CD4-positive, alpha-beta T cell treated with Interferon gamma for 1 hour (primary cell): Measurements from ENCODE around the gene SMCHD1.

Experiments
- DNase-seq: peaks from one replicate; pipeline ENCODE4 v3.0.0-alpha.2; 2020

The SMCHD1 gene

GRCh38 chr18:2655178-2655953 lies at the start of gene SMCHD1:
SMCHD1 (plus strand) TSS chr18:2655726; CDS start chr18:2656076, 350 bp downstream.
- DNase-seq = peak; percentile 92

- no peak for DNase-seq
Observed at GRCh38 chr18:2606335-2606734, 49.2 kb upstream of the SMCHD1 start.

DNA sequence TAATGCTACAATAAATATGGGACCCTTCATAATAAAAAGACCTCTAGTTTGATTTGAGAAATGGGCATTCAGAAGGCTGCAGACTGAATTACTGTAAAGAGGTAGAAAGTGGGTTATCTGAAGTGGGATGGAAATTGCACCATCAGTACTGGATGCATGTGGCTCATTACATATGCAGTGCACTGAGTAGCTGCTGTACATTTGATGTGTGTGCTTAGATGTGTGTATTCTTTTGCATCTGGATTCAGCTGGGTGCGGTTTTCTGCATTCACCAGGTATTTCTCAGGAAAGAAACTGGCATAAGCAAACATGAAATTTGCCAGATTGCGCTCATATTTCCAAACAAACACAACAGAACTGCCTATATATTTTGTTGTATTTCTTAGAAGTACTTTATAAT lies 45.9 kb upstream of the SMCHD1 start:
- DNase-seq = no peak

- no peak for DNase-seq
Observed at GRCh38 chr18:2610549-2610948, 45.0 kb upstream of the SMCHD1 start.

DNA sequence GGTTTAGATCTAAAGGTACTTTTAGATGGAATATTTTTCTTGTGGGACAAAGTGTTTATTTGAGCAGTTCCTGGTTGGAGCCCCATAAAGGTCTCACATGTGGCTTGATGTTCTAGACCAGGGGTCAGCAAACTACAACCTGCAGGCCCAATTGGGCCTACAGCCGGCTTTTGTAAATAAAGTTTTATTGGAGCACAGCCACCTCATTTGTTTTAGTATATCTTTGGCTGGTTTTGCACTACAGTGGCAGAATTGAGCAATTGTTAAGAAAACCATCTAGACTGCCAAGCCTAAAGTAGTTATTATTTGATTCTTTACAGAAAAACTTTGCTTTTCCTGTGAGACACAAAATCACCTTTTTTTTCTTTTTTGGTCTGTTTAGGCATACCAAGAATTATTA lies 42.5 kb upstream of the SMCHD1 start:
- no peak for DNase-seq

GRCh38 chr18:2617401-2617998 lies 38.0 kb upstream of the SMCHD1 start:
- DNase-seq = no peak

- DNase-seq = no peak
Observed at GRCh38 chr18:2618009-2618408, 37.5 kb upstream of the SMCHD1 start.

GRCh38 chr18:2625217-2625616 lies 30.3 kb upstream of the SMCHD1 start:
- DNase-seq = no peak

DNA sequence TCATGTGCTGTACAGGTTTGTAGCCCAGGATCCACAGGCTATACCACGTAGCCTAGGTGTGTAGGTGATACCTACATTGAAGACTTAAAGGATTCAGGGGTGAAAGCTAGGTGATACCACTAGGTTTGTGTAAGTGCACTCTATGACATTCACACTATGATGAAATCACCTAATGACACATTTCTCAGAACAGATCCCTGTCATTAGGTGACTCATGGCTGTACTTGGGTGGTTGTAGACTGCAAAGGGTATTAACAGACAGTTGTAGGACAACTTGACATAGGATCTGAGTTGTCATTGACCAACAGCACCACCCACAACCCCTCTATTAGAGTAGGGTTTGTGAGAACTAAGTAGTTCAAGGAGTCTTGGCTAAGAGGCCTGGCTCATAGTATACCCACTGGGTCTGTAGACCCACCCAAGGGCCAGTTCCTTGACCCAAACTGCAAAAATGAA lies 27.7 kb upstream of the SMCHD1 start:
- no peak for DNase-seq

- no peak for DNase-seq
Observed at GRCh38 chr18:2629003-2629402, 26.5 kb upstream of the SMCHD1 start.

DNA sequence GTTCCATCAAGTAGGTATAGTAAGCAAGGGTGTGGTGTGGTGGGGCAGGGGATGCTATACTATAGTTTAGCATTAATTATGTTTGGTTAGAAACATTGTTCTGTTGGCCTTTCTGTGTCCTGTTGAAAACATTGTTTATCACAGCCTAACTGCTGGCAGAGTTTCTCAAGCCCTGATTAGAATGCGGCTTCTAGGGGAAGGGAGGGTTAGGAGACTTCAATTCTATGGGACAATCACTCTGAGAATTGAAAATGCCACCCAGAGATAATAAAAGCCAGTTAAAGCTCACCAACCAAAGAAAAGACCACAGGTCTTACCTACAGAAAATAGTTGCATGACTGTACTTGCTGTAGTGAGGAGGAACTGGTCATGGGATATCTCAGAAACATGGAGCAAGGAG lies 19.9 kb upstream of the SMCHD1 start:
- no peak for DNase-seq

- DNase-seq = no peak
Observed at GRCh38 chr18:2636126-2636631, 19.3 kb upstream of the SMCHD1 start.

GRCh38 chr18:2641638-2642037 lies 13.9 kb upstream of the SMCHD1 start:
- DNase-seq = no peak

DNA sequence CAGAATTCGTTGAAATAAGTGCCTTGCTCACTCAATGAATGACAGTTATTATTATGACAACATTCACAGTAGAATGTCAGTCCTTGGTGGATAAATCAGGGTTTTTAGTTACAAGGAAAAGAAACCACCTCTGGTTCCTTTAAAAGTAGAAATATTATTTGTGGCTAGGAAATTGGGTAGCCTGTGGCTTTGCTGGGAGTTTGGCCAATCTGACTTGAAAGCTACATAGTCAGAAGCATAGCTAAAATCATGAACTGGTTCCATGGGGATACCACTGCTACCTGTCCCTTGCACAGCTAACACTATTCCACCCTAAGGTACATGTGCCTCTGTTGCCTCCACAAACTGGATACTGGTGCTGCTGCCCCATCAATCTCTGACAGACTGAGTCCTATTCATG lies 12.8 kb upstream of the SMCHD1 start:
- DNase-seq = no peak

GRCh38 chr18:2644535-2644934 lies 11.0 kb upstream of the SMCHD1 start:
- no peak for DNase-seq

DNA sequence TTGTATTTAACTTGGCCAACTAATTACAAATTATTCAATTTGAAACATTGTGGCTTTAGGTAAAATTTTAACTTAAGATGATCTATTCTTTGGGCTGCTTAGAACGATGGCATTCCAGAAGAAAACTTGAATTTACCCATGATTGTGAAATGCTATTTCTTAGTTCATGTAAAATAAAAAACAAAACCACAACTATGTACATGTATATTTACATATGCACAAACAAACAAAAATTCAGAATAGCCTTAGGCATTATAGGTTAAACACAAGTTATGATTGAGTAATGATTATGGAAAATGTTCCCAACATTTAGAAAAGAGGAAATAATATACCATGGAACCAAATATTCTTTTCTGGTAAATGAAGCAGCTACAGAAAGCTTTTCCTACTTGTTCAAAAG lies 3.5 kb upstream of the SMCHD1 start:
- no peak for DNase-seq

DNA sequence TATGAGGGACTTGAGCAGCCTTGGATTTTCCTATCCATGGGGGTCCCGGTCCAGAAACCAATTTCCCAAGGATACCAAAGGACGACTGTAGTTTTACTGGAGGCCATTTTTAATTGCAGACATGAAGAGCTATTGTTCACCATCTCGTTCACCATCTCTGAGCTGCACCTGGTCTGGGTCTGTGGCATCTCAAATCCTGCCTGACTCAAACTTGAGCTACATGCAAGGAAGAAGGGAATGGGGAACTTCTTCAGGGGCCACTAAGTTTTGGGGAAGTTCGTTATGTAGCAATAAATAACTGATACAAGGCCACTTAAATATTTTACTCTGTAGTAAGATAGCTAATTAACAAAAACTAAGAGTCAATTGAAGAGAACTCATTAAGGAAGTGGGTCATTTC lies 2.1 kb upstream of the SMCHD1 start:
- DNase-seq = peak; percentile 32

DNA sequence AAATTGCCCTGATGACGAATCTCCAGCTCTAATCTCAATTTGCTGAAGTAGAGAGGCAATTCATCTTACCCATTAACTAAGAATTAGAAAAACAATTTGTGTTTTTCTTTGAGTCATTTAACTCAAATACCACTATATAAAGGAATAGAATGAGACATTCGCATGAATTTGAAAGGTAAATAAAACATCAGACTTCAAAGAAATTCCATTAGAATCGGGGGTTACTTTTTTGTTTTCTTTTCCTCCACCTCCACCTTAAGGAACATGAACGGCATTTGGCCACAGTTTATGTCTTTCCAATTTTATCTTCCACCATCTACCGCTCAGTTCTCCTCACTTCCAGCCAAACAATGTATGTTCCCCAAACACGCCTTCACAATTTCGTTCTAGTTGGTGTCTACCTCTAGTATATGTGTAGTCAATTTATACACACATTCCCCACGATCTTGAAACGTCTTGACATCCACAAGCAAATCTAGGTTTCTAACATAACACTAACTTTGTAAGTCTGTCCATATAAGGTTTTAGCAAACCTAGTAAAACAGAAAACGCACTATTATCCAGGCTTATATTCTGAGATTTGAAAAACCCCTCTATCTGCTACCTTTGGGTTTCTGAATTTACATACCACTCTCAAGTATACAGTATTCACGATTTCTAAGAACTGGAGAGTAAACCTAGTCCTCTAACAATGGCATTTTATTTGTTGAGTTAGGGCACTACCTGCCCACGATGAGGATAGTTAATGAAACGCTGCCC lies 1.2 kb upstream of the SMCHD1 start:
- no peak for DNase-seq

DNA sequence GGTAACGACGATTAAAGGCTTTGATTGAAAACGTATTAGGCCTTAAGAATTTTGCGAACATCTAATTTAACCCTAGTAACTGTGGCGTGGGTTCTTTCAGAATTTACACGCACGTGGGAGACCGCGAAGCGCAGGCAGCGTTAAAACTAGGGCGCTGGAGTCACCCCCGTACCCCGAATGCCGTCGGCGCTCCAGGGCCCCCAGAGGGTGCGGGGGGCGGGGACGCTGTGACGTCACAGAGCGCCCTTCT lies 673 bp upstream of the SMCHD1 start:
- peak; percentile 89 for DNase-seq

DNA sequence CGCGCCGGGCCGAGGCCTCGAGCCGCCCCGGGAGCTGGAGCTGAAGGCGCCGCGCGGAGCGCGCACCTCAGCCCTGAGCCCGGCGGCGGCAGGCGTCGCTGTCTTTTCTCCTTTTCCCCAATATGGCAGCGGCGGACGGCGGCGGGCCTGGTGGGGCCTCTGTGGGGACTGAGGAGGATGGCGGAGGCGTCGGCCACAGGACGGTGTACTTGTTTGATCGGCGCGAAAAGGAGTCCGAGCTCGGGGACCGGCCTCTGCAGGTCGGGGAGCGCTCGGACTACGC lies 369 bp downstream of the SMCHD1 start:
- DNase-seq = no peak

DNA sequence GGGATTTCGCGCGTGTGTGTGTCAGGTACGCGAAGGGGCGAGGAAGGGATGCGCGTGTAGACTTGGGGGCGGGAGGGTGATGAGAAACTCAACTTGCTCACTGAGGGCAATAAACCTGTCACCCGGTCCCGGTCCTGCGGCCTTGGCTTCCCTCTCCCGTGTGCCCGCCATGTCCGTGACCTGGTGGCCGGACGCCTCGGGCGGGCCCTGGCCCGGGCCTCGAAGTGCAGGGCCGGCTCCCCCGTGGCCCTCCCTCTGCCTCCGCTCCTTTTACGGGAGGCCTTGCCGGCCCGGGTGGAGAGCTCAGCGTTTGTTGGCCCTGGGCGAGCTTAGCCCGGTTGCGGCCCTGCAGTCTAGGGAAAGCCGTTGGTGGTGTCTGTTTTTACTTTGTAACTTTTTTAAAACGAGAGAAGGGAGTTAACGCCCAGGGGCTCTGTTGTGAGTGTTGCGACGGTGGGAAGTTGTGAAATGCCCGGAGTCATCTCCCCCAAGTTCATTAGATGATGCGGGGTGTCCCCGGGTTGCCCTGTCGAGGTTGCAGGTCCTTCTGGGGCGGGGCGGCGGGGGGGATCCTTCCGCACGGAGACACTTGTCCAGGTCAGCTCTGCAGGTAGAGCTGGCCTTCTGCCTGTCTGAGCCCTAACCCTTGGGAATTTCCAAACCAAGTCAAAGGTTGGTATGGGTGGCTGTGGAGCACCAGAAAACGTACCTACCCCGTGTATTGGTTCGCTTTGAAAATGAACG lies 883 bp downstream of the SMCHD1 start:
- peak; percentile 58 for DNase-seq

- DNase-seq = no peak
Observed at GRCh38 chr18:2656981-2657512, 1.5 kb downstream of the SMCHD1 start.

- no peak for DNase-seq
Observed at GRCh38 chr18:2657788-2658458, 2.4 kb downstream of the SMCHD1 start.
